Lung (tissue), 12 donors: ENCODE measurements around the gene IQGAP3. TPM values are rescaled to one million over a fixed set of nuclear protein-coding genes. Genes with fewer than 3 reads are reported as not detected.

ENCODE experiments used
- ATAC-seq: fragments of 200-7000 bp; cut with Tn5 transposase; one replicate; pipeline ENCODE4 v1.9.1; 2020; ENCODE audit warnings: moderate number of reproducible peaks; ENCODE audit not compliant: insufficient read depth, low FRiP score
- DNase-seq, 3 donors: peaks; one replicate each; pipeline ENCODE4 v3.0.0-alpha.2; 2013 to 2017
- H3K27ac ChIP-seq, 2 donors: one replicate each; pipeline ENCODE4 v1.5.1; 2013; ENCODE audit warnings: mild to moderate bottlenecking in 2 of 2, moderate library complexity in 2 of 2, control low read depth in 1 of 2, inconsistent platforms in 1 of 2, low read depth in 1 of 2, low read length in 1 of 2
- H3K27me3 ChIP-seq, 3 donors: one replicate each; pipeline ENCODE4 v1.5.1; 2013; ENCODE audit warnings: low read length in 2 of 3; ENCODE audit not compliant: control insufficient read depth in 3 of 3, insufficient read depth in 3 of 3
- H3K36me3 ChIP-seq, 4 donors: one replicate each; pipeline ENCODE4 v1.5.1; 2013; ENCODE audit warnings: low read length in 4 of 4, mild to moderate bottlenecking in 1 of 4, moderate library complexity in 1 of 4; ENCODE audit not compliant: control insufficient read depth in 4 of 4, insufficient read depth in 4 of 4
- H3K4me1 ChIP-seq, 5 donors: one replicate each; pipeline ENCODE4 v1.5.1; 2013; ENCODE audit warnings: low read length in 5 of 5, mild to moderate bottlenecking in 2 of 5, moderate library complexity in 1 of 5; ENCODE audit not compliant: control insufficient read depth in 5 of 5, insufficient read depth in 5 of 5
- H3K4me3 ChIP-seq: one replicate; pipeline ENCODE4 v1.5.1; 2013; ENCODE audit warnings: mild to moderate bottlenecking, control low read depth, moderate library complexity
- H3K9ac ChIP-seq, 2 donors: one replicate each; pipeline ENCODE4 v1.5.1; 2013; ENCODE audit warnings: low read length in 2 of 2, control low read depth in 1 of 2; ENCODE audit not compliant: insufficient read depth in 1 of 2
- H3K9me3 ChIP-seq, 4 donors: one replicate each; pipeline ENCODE4 v1.5.1; 2013; ENCODE audit warnings: low read length in 3 of 4, mild to moderate bottlenecking in 1 of 4, moderate library complexity in 1 of 4; ENCODE audit not compliant: control insufficient read depth in 4 of 4, insufficient read depth in 3 of 4
- CTCF ChIP-seq: IDR thresholded peaks from 2 replicates; pipeline ENCODE4 v1.5.1; 2012; ENCODE audit warnings: mild to moderate bottlenecking; ENCODE audit errors: control extremely low read depth, extremely low read depth
- WGBS, 2 donors: extraction: QIAGEN DNeasy Blood & Tissue Kit; methylation state at CpG; one replicate each; pipeline ENCODE4 v1.1.7; 2013; 5-methylcytosine and 5-hydroxymethylcytosine counted together
- polyA plus RNA-seq, 2 donors: library from polyadenylated mRNA; stranded (reverse); fragments of 200-250 nt; gene quantifications; one replicate each; pipeline ENCODE4 v1.2.1, GENCODE V29; 2013
- total RNA-seq, 2 donors: library from RNA; depleted of rRNA in 1 of 2; stranded (reverse); fragments of >200 nt in 1 of 2; gene quantifications; one replicate each; pipeline ENCODE4 v1.2.1, GENCODE V29; 2014 to 2021
- donor health status: control.
- donor health status: control.
- donor health status: Bipolar disorder and iron deficiency.
- donor health status: healthy.
- donor health status: DM: yes; HTN: yes; CAD: no.

The IQGAP3 gene
- total and polyA plus RNA-seq, 4 donors: 0.42 to 3.4 (median 1.2) TPM

- peak overlapping the region; percentile 21 for H3K4me3 ChIP-seq
- WGBS, 2 donors: 47 to 59% methylated on average over 5 of the region's 5 CpGs
- H3K4me1 ChIP-seq: peaks cover 43 to 63% (median 48%) of the 10 kb centered on the region in 5 donors
- no peaks in the 10 kb centered on the region for H3K27me3 ChIP-seq
- peaks cover 0 to 9% (median 4%) of the 10 kb centered on the region in 4 donors for H3K36me3 ChIP-seq
- no peaks in the 10 kb centered on the region for H3K9me3 ChIP-seq
- TF ChIP-seq CTCF: no peak
- ATAC-seq: no peak
- DNase-seq: peak in 1 of 3 donors; percentile 33
- peak overlapping the region; percentile 17 to 99 for H3K27ac ChIP-seq
- H3K9ac ChIP-seq: peak overlapping the region in 1 of 2 donors; percentile 58
Measured at GRCh38 chr1:156497743-156498431, 74.5 kb downstream of the IQGAP3 start.

GRCh38 chr1:156497078-156497742 is 75.2 kb downstream of the IQGAP3 start:
- peak overlapping the region in 1 of 2 donors; percentile 13 for H3K9ac ChIP-seq
- no peak for ATAC-seq
- no peak overlapping the region for H3K4me3 ChIP-seq

GRCh38 chr1:156496211-156496761 is 76.1 kb downstream of the IQGAP3 start:
- Histone ChIP-seq H3K4me1 (peaks cover 40 to 71% (median 53%) of the 10 kb centered on the region in 5 donors), H3K27me3 (no peaks in the 10 kb centered on the region), H3K4me3 (no peak overlapping the region), H3K36me3 (peaks cover 0 to 9% (median 5%) of the 10 kb centered on the region in 4 donors), H3K9ac (no peak overlapping the region), H3K9me3 (no peaks in the 10 kb centered on the region), H3K27ac (peak overlapping the region; percentile 20 to 69)
- ATAC-seq (no peak), DNase-seq (no peak)
- no peak for TF ChIP-seq CTCF
- 47 to 67% methylated on average over 10 of the region's 10 CpGs for WGBS, 2 donors

More at GRCh38 chr1:156497078-156497742, 75.2 kb downstream of the IQGAP3 start:
- no peaks in the 10 kb centered on the region for H3K27me3 ChIP-seq
- peaks cover 36 to 63% (median 48%) of the 10 kb centered on the region in 5 donors for H3K4me1 ChIP-seq
- WGBS, 2 donors: 53 to 64% methylated on average over 11 of the region's 11 CpGs
- H3K27ac ChIP-seq: peak overlapping the region; percentile 17 to 99
- no peaks in the 10 kb centered on the region for H3K9me3 ChIP-seq
- H3K36me3 ChIP-seq: peaks cover 0 to 9% (median 4%) of the 10 kb centered on the region in 4 donors
- TF ChIP-seq CTCF: no peak
- no peak for DNase-seq
